Activated T-helper 2 cell treated with anti-CD3 and anti-CD28 coated beads, Interferon-gamma antibody, Interleukin-2, Interleukin-4, amounts not matched to agents 10 μg/mL and 5 μg/mL and 100 μg/mL, durations not matched to agents 14 hours and 24 hours and 36 hours (primary cell): ENCODE results near the gene SGMS1. TPM values are rescaled to one million over a fixed set of nuclear protein-coding genes. Genes with fewer than 3 reads are reported as not detected.

Source experiments
- DNase-seq: peaks from one replicate; pipeline ENCODE4 v3.0.0; 2021; ENCODE audit warnings: low spot score
- H3K27ac Mint-ChIP-seq: one replicate; pipeline ENCODE4 v1.8.0; 2021; ENCODE audit warnings: mixed read lengths
- H3K27me3 Mint-ChIP-seq: one replicate; pipeline ENCODE4 v1.8.0; 2021; ENCODE audit warnings: low read depth, mixed read lengths
- H3K36me3 Mint-ChIP-seq: one replicate; pipeline ENCODE4 v1.8.0; 2021; ENCODE audit warnings: low read depth, mixed read lengths
- H3K4me1 Mint-ChIP-seq: one replicate; pipeline ENCODE4 v1.8.0; 2021; ENCODE audit warnings: low read depth, mixed read lengths
- H3K4me3 Mint-ChIP-seq: one replicate; pipeline ENCODE4 v1.8.0; 2021; ENCODE audit warnings: low read depth, mild to moderate bottlenecking, moderate library complexity, mixed read lengths
- H3K9me3 Mint-ChIP-seq: one replicate; pipeline ENCODE4 v1.8.0; 2021; ENCODE audit warnings: mixed read lengths
- intact Hi-C: fragments of 100-400 bp; cut with micrococcal nuclease; formaldehyde crosslinking; loops from one replicate; pipeline ENCODE4 v1.15.1; 2023
- total RNA-seq: library from RNA; stranded (reverse); gene quantifications from 2 replicates; pipeline ENCODE4 v1.2.3, GENCODE V29; 2022

SGMS1 gene
- total RNA-seq, 1 donor from 2014 or later, result 10.7 TPM

GRCh38 chr10:50402466-50402865 lies 221.3 kb downstream of the SGMS1 start:
- Mint-ChIP-seq H3K27me3 (no peaks in the 10 kb centered on the region), H3K9me3 (peaks cover 15% of the 10 kb centered on the region), H3K36me3 (peaks cover 38% of the 10 kb centered on the region), H3K27ac (no peak overlapping the region), H3K4me1 (peaks cover 31% of the 10 kb centered on the region), H3K4me3 (no peak overlapping the region)
- intact Hi-C loops, result no loop called here
- no peak for DNase-seq

DNA sequence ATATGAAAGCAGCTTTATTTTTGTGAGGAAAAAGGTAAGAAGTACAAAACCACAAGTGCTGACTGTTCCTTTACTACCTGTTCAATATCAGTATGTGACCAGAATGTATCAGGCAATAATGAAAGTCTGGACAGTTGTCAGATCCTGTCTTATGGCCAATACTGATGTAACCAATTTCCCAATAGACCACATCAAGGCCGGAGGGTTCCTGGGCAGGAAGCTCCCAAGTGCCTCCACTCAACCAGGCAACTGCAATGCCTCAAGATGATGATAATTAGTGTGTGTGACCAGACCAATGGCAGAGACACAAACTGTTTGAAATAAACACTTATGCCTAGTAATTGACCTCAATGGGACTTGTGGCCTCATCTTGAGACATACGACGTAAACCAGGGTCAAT lies 223.1 kb downstream of the SGMS1 start:
- Mint-ChIP-seq H3K4me3 (no peak overlapping the region), H3K9me3 (peaks cover 3% of the 10 kb centered on the region), H3K27ac (no peak overlapping the region), H3K36me3 (peaks cover 24% of the 10 kb centered on the region), H3K27me3 (no peaks in the 10 kb centered on the region), H3K4me1 (peaks cover 48% of the 10 kb centered on the region)
- DNase-seq, result no peak
- intact Hi-C loops, result no loop called here

DNA sequence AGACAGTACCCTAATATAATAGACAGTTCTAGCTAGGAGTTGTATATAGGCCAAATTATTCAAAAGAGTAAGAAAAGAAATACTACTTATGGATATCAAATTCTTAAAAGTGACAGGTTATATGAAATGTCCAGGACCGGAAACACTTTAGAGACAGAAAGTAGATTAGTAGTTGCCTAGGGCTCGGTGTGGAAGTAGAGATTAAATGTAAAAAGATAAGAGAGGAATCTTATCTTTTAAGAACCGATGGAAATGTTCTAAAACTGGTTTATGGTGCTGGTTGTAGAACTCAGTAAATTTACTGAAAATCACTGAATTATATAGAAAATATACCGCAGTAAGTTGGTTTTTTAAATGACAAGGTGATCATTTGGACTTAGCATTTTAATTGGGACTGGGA lies 224.9 kb downstream of the SGMS1 start:
- no peaks in the 10 kb centered on the region for H3K27me3 Mint-ChIP-seq
- intact Hi-C loops, result loop anchor here (5.0 kb wide), 1 partner anchor 72 kb away; no protein-coding TSS in a partner anchor
- DNase-seq, result no peak
- H3K36me3 Mint-ChIP-seq, result peaks cover 13% of the 10 kb centered on the region
- H3K4me1 Mint-ChIP-seq, result peaks cover 58% of the 10 kb centered on the region
- H3K27ac Mint-ChIP-seq, result no peak overlapping the region
- no peak overlapping the region for H3K4me3 Mint-ChIP-seq
- peaks cover under 1% of the 10 kb centered on the region for H3K9me3 Mint-ChIP-seq

DNA sequence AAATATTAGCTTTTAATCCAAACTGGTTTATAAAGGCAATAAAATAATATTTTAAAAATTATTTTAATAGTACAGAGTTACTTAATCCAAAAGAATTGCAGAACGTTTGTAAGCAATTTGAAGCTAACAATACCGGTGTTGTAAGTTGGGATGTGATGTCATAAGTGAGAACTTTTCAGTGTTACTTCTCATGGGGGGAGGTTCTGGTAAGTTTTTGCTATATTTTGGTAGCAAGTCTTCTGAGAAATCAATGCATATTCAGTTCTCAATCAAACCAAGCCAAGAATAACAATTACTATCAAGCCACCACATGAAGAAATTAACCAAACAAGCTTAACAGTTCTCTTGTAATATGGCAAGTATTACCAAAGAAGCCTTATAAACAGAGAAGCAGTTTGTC lies 225.4 kb downstream of the SGMS1 start:
- intact Hi-C loops, result loop anchor here (5.0 kb wide), 1 partner anchor 71 kb away; no protein-coding TSS in a partner anchor
- Mint-ChIP-seq H3K4me3 (no peak overlapping the region), H3K9me3 (no peaks in the 10 kb centered on the region), H3K27me3 (no peaks in the 10 kb centered on the region), H3K4me1 (peaks cover 55% of the 10 kb centered on the region), H3K36me3 (peaks cover 8% of the 10 kb centered on the region), H3K27ac (no peak overlapping the region)
- DNase-seq, result no peak

DNA sequence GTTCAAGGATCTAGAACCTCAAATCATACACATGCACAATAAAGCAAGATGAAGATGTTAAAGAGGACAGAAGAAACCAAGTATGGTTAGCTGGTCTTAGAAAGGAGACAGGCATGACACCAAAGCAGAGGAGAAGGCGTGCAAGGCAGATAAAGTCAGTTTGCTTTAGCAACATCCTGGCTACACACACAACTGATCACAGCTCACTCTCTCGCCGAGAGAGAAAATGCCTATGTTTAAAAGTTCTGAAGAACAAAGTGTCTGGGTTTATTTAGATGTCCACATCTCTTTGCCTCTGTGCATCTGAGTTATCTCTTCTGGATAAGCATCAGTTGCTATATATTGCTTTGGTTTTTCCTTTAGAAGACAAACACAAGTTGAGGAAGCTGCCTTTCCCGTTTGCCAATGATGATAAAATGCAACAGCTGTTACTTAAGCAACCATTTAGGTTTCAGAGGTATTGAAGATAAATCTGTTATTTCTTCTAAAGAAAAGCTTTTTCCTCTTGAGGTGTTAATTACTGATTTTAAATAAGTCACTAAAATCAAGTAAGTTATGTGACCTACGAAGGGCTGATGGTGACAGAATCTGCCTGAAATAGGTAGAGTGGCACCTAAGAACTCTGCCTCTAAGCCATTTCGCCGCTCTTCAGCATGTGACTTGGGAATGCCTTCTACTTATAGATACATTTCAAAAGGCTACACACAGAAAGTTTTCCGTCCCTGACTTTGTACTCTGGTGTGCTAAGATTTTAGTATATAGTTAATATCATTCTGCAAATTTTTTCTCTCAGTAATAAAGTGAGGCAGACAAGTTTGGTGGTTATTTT lies 226.2 kb downstream of the SGMS1 start:
- Mint-ChIP-seq H3K36me3 (peaks cover 2% of the 10 kb centered on the region), H3K27ac (peak overlapping the region; percentile 92), H3K9me3 (no peaks in the 10 kb centered on the region), H3K4me3 (peak overlapping the region; percentile 68), H3K27me3 (no peaks in the 10 kb centered on the region), H3K4me1 (peaks cover 59% of the 10 kb centered on the region)
- intact Hi-C loops, result loop anchor here (1.0 to 5.0 kb wide), 7 partner anchors 21 to 239 kb away; no protein-coding TSS in a partner anchor
- DNase-seq, result no peak

DNA sequence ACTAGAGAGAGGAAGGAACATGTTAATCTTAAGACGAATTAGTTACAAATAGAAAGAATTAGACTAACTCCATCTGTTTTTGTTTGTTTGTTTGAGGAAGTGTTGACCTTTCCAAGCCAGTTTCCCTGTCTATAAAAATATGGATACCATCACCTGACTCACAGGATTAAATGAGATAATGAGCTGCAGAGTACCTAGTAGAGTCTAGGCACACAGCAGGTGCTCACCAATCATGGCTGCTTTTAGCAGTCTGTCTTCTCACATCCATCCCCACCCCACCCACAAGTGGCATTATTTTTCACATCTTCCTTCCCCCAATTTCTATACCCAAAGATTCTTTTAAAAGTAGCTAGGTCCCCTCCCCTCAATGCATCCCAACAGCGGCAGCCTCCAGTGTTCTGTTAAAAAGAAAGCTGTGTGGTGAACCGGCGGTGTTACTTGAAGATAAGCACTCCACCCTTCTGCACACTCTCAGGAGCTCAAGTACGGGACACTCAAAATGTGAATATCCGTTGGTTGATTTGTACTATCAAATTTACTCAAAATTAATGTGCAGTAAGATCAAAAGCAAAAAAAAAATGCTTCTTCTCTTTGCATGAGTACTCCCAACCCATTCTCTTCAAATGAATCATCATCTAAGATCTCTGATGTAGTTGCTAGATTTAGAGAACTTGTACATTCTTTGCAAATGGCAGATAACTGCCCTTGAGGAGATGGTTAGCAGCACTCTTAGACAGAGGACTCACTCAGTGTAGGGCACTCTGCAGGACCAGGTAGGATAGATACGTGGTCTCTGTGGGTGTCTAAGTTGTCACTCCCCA lies 227.1 kb downstream of the SGMS1 start:
- Mint-ChIP-seq H3K27ac (peak overlapping the region; percentile 92), H3K4me3 (peak overlapping the region; percentile 68), H3K27me3 (no peaks in the 10 kb centered on the region), H3K36me3 (peaks cover 2% of the 10 kb centered on the region), H3K9me3 (no peaks in the 10 kb centered on the region), H3K4me1 (peaks cover 59% of the 10 kb centered on the region)
- peak; percentile 44 for DNase-seq
- intact Hi-C loops, result loop anchor here (1.0 to 5.0 kb wide), 7 partner anchors 22 to 240 kb away; no protein-coding TSS in a partner anchor

DNA sequence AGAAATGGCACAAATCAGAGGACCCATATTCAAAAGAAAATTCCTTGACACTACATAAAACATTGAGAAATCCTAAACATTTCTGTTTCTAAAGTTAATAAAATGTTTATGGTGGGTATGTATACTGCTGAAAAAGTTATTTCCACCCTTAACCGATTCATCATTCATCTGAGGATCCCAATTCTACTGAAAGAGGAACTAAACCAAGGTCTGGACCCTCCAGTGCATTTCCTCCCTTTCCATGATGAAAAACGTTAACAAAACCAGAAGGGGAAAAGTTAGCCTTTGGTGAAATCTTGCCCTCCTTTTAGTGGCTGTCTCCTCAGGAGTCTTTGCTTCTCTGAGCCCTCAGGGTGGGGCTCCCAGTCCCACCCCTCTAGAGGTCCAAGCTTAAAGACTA lies 227.9 kb downstream of the SGMS1 start:
- Mint-ChIP-seq H3K9me3 (no peaks in the 10 kb centered on the region), H3K27ac (peak overlapping the region; percentile 92), H3K4me1 (peaks cover 52% of the 10 kb centered on the region), H3K4me3 (peak overlapping the region; percentile 15), H3K27me3 (no peaks in the 10 kb centered on the region), H3K36me3 (peaks cover 4% of the 10 kb centered on the region)
- no peak for DNase-seq
- intact Hi-C loops, result loop anchor here (5.0 kb wide), 1 partner anchor 69 kb away; no protein-coding TSS in a partner anchor

GRCh38 chr10:50395271-50395670 lies 228.5 kb downstream of the SGMS1 start:
- no peak for DNase-seq
- Mint-ChIP-seq H3K27me3 (no peaks in the 10 kb centered on the region), H3K4me3 (no peak overlapping the region), H3K27ac (no peak overlapping the region), H3K9me3 (no peaks in the 10 kb centered on the region), H3K4me1 (peaks cover 49% of the 10 kb centered on the region), H3K36me3 (peaks cover 7% of the 10 kb centered on the region)
- intact Hi-C loops, result loop anchor here (5.0 kb wide), 1 partner anchor 68 kb away; no protein-coding TSS in a partner anchor

DNA sequence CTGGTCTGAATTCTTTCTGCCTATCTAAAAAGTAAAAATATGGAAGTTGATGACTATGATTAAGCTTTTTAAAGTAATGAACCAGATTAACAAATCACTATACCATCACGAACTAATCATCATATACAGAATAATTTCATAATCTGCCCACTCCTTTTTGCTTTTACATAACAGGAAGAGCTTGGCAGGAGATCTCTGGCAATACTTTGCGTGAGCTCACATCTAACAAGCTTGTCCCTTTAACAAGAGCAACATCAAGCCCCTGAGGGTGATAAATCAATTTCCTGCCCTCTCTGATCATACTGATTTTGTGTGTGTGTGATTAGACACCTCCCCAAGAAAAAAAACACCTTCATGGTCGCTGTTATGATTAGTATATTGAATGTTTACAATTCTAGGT lies 228.9 kb downstream of the SGMS1 start:
- peaks cover 7% of the 10 kb centered on the region for H3K36me3 Mint-ChIP-seq
- H3K27me3 Mint-ChIP-seq, result no peaks in the 10 kb centered on the region
- no peaks in the 10 kb centered on the region for H3K9me3 Mint-ChIP-seq
- H3K4me1 Mint-ChIP-seq, result peaks cover 49% of the 10 kb centered on the region
- no peak overlapping the region for H3K27ac Mint-ChIP-seq
- H3K4me3 Mint-ChIP-seq, result no peak overlapping the region
- DNase-seq, result no peak
- intact Hi-C loops, result loop anchor here (5.0 kb wide), 1 partner anchor 68 kb away; no protein-coding TSS in a partner anchor

DNA sequence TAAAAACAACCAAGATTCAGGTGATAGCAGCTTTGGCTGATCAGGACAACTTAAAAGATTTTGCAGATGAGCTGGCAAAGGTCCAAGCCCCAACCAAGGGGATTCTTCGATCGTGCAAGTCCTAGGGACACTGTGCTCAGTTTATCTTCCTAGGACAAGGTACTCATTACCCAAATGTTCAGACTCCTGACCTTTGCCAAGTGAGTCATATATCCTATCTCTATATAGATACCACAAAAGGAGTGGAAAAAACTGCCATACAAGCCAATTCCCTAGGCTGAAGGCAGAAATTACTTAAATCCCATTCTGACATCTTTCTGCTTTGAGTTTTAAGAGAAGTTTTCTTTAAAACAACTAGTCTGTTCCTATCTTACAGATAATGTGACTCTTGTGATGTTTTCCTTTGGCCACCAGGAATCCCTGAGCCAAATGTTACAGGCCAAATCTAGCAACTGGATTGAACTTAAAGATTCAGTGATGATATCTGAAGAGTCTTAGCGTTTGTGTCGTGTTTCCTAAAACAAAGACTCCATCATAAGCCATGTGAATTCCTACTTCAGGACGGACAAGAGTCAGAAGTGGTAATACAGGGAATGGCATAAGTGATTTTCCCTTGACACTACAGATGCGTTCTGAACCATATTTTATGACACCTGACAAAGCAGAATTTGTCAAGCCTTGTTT lies 229.8 kb downstream of the SGMS1 start:
- peaks cover 48% of the 10 kb centered on the region for H3K4me1 Mint-ChIP-seq
- no peaks in the 10 kb centered on the region for H3K9me3 Mint-ChIP-seq
- intact Hi-C loops, result no loop called here
- no peak for DNase-seq
- H3K36me3 Mint-ChIP-seq, result peaks cover 5% of the 10 kb centered on the region
- H3K27ac Mint-ChIP-seq, result no peak overlapping the region
- H3K4me3 Mint-ChIP-seq, result no peak overlapping the region
- H3K27me3 Mint-ChIP-seq, result no peaks in the 10 kb centered on the region

- Mint-ChIP-seq H3K27me3 (no peaks in the 10 kb centered on the region), H3K4me3 (no peak overlapping the region), H3K9me3 (no peaks in the 10 kb centered on the region), H3K27ac (no peak overlapping the region), H3K36me3 (peaks cover 5% of the 10 kb centered on the region), H3K4me1 (peaks cover 46% of the 10 kb centered on the region)
- intact Hi-C loops, result no loop called here
- DNase-seq, result no peak
Measured at GRCh38 chr10:50392966-50393718, 230.6 kb downstream of the SGMS1 start.

DNA sequence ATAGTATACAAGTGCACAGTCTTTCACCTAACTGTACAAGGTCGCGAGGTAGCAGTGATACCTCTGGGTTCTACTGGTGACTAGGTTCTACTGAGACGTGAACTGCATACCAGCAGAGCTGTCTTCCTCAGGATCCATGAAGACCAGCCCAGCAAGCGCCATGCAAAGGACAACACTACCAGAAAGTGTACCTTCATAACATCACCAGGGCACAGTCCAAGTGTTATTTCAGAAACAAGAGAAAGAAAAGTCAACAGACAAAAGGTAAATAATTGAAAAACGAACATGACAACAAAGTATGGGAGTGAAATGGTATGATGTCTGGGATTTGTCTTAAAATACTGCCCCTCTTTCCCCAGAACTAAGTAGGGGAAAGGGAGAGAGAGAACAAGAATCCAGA lies 231.3 kb downstream of the SGMS1 start:
- intact Hi-C loops, result no loop called here
- Mint-ChIP-seq H3K4me1 (peaks cover 44% of the 10 kb centered on the region), H3K4me3 (no peak overlapping the region)

More for the DNA sequence above, 231.3 kb downstream of the SGMS1 start:
- no peaks in the 10 kb centered on the region for H3K9me3 Mint-ChIP-seq
- H3K36me3 Mint-ChIP-seq, result peaks cover 5% of the 10 kb centered on the region
- no peaks in the 10 kb centered on the region for H3K27me3 Mint-ChIP-seq
- DNase-seq, result no peak
- H3K27ac Mint-ChIP-seq, result no peak overlapping the region
